KMS-11 (cell line): ENCODE results near the gene C1QTNF6.

ENCODE experiments used
- H2AFZ ChIP-seq: fragments of 200-600 bp; sonication (generic); 2 replicates; pipeline ENCODE4 v1.6.1; 2016; ENCODE audit warnings: antibody characterized with exemption, mixed run types, low read depth
- H3K27ac ChIP-seq: fragments of 200-600 bp; sonication (generic); 2 replicates; pipeline ENCODE4 v1.6.1; 2016; ENCODE audit warnings: mild to moderate bottlenecking, mixed run types
- H3K27me3 ChIP-seq: fragments of 200-600 bp; sonication (generic); 2 replicates; pipeline ENCODE4 v1.6.1; 2017; ENCODE audit warnings: mild to moderate bottlenecking, low read depth, mixed run types, moderate library complexity; ENCODE audit not compliant: insufficient read depth
- H3K36me3 ChIP-seq: fragments of 200-600 bp; sonication (generic); 2 replicates; pipeline ENCODE4 v1.6.1; 2017; ENCODE audit warnings: mild to moderate bottlenecking, mixed run types; ENCODE audit not compliant: insufficient read depth
- H3K4me1 ChIP-seq: fragments of 200-600 bp; sonication (generic); 2 replicates; pipeline ENCODE4 v1.6.1; 2016; ENCODE audit warnings: mild to moderate bottlenecking, low read depth, mixed run types; ENCODE audit not compliant: poor library complexity, severe bottlenecking
- H3K4me2 ChIP-seq: fragments of 200-600 bp; sonication (generic); 2 replicates; pipeline ENCODE4 v1.7.0; 2016; ENCODE audit warnings: mild to moderate bottlenecking, mixed run types
- H3K4me3 ChIP-seq: fragments of 200-600 bp; sonication (generic); IDR thresholded peaks from 2 replicates; pipeline ENCODE4 v1.6.1; 2017; ENCODE audit warnings: low read depth, low read length, mixed read lengths; ENCODE audit not compliant: insufficient read depth
- H3K79me2 ChIP-seq: fragments of 200-600 bp; sonication (generic); 2 replicates; pipeline ENCODE4 v1.6.1; 2016; ENCODE audit warnings: low read depth, mixed run types; ENCODE audit not compliant: insufficient read depth
- H3K9ac ChIP-seq: fragments of 200-600 bp; sonication (generic); 2 replicates; pipeline ENCODE4 v1.6.1; 2016; ENCODE audit warnings: mild to moderate bottlenecking, mixed run types
- H4K20me1 ChIP-seq: fragments of 200-600 bp; sonication (generic); 2 replicates; pipeline ENCODE4 v1.6.1; 2016; ENCODE audit warnings: mild to moderate bottlenecking, mixed run types; ENCODE audit not compliant: insufficient read depth
- CTCF ChIP-seq: fragments of 200-600 bp; sonication (generic); conservative IDR thresholded peaks from 2 replicates; pipeline ENCODE4 v1.6.1; 2017; ENCODE audit warnings: low read depth, mild to moderate bottlenecking, antibody characterized with exemption, low read length, moderate library complexity, mixed read lengths

C1QTNF6 gene

GRCh38 chr22:37190262-37190780, 2.3 kb upstream of the C1QTNF6 start:
- no peak overlapping the region for H2AFZ ChIP-seq
- no peak overlapping the region for H3K4me2 ChIP-seq
- no peaks in the 10 kb centered on the region for H3K36me3 ChIP-seq
- H3K4me1 ChIP-seq, result peaks cover 25% of the 10 kb centered on the region
- no peak overlapping the region for H3K4me3 ChIP-seq
- no peaks in the 10 kb centered on the region for H4K20me1 ChIP-seq
- no peak overlapping the region for H3K9ac ChIP-seq
- no peak overlapping the region for H3K27ac ChIP-seq
- H3K79me2 ChIP-seq, result no peaks in the 10 kb centered on the region
- no peak for TF ChIP-seq CTCF
- no peaks in the 10 kb centered on the region for H3K27me3 ChIP-seq

- H3K4me3 ChIP-seq, result no peak overlapping the region
- TF ChIP-seq CTCF, result no peak
- H3K4me2 ChIP-seq, result no peak overlapping the region
- H3K4me1 ChIP-seq, result peaks cover 17% of the 10 kb centered on the region
- H3K27ac ChIP-seq, result no peak overlapping the region
- no peaks in the 10 kb centered on the region for H3K27me3 ChIP-seq
- no peaks in the 10 kb centered on the region for H3K36me3 ChIP-seq
- no peak overlapping the region for H3K9ac ChIP-seq
- H4K20me1 ChIP-seq, result no peaks in the 10 kb centered on the region
- no peak overlapping the region for H2AFZ ChIP-seq
- no peaks in the 10 kb centered on the region for H3K79me2 ChIP-seq
These were observed 937 bp upstream of the C1QTNF6 start for GRCh38 chr22:37188901-37189466.

GRCh38 chr22:37187552-37187890, 526 bp downstream of the C1QTNF6 start:
- H3K79me2 ChIP-seq, result no peaks in the 10 kb centered on the region
- no peak for TF ChIP-seq CTCF
- no peaks in the 10 kb centered on the region for H3K36me3 ChIP-seq
- no peaks in the 10 kb centered on the region for H4K20me1 ChIP-seq
- no peak overlapping the region for H2AFZ ChIP-seq
- H3K9ac ChIP-seq, result no peak overlapping the region
- H3K4me2 ChIP-seq, result no peak overlapping the region
- no peaks in the 10 kb centered on the region for H3K27me3 ChIP-seq
- H3K27ac ChIP-seq, result no peak overlapping the region
- no peak overlapping the region for H3K4me3 ChIP-seq
- H3K4me1 ChIP-seq, result peaks cover 3% of the 10 kb centered on the region

- no peaks in the 10 kb centered on the region for H3K36me3 ChIP-seq
- H3K4me1 ChIP-seq, result no peaks in the 10 kb centered on the region
- no peak overlapping the region for H2AFZ ChIP-seq
- no peaks in the 10 kb centered on the region for H4K20me1 ChIP-seq
- no peak overlapping the region for H3K27ac ChIP-seq
- no peak overlapping the region for H3K4me2 ChIP-seq
- TF ChIP-seq CTCF, result no peak
- H3K27me3 ChIP-seq, result no peaks in the 10 kb centered on the region
- H3K9ac ChIP-seq, result no peak overlapping the region
- H3K4me3 ChIP-seq, result no peak overlapping the region
- no peaks in the 10 kb centered on the region for H3K79me2 ChIP-seq
These were observed 987 bp downstream of the C1QTNF6 start for GRCh38 chr22:37186997-37187522.
